HG03521 (cell line): ENCODE measurements around the gene GLUD2.
"Not testable (repeated sequence)": the region's sequence is repeated elsewhere in the genome, so short reads cannot be mapped to it uniquely, and the experiment has no call there.

ENCODE experiments used
- ATAC-seq: cut with Tn5 transposase; IDR thresholded peaks from one replicate; pipeline ENCODE4 v1.9.1; 2021; ENCODE audit warnings: mild to moderate bottlenecking, moderate library complexity; ENCODE audit not compliant: unreplicated experiment

The GLUD2 gene

GRCh38 chrX:121047441-121048419 lies at the start of gene GLUD2:
GLUD2 (plus strand) TSS chrX:121047610; CDS start chrX:121047685, 75 bp downstream.
- ATAC-seq, result peak; percentile 56

- no peak for ATAC-seq
Observed at GRCh38 chrX:120999413-120999812, 48.0 kb upstream of the GLUD2 start.

- ATAC-seq, result no peak
Observed at GRCh38 chrX:121000589-121000988, 46.8 kb upstream of the GLUD2 start.

- ATAC-seq, result no peak
Observed at GRCh38 chrX:121008920-121009319, 38.5 kb upstream of the GLUD2 start.

DNA sequence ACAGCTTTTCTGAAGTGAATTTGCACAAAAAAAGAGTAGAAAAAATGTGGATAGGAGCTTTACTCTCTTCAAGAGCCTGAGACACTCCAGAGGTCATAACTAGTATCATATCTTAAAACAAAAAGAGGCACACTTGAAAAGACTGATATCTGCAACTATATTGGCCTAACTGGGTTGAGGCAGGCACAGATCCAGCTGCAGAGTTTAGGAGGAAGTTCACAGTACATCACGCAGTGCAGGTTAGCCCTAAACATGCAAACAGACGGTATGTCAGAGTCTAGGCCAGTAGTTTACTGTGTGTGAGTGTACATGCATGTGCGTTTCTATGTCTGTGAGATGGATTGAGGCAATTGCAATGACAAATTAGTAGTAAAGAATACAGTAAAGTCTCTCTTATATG lies 37.6 kb upstream of the GLUD2 start:
- no peak for ATAC-seq

- ATAC-seq, result no peak
Observed at GRCh38 chrX:121010218-121010617, 37.2 kb upstream of the GLUD2 start.

- no peak for ATAC-seq
Observed at GRCh38 chrX:121011254-121011653, 36.2 kb upstream of the GLUD2 start.

DNA sequence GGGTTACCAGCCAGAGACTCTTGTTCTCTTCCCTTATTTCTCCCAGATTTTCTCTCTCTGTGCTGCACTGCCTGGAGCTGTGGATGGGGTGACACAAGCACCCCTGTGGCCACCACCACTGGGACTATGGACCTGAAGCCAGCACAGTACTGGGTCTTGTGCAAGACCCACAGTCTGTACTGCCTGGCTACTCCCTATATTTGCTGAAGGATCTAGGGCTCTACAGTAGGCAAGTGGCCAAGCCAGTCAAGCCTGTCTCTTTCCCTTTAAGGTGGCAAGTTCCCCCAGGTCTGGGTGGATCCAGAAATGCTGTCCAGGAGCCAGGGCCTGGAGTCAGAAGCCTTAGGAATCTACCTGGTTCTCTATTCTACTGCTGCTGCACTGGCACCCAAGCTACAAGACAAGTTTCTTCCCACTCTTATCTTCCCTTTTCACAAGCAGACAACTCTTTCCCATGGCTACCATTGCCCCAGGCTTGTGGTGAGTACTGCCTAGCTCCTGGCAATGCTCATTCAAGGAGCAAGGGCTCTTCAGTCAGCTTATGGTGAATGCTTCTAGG lies 33.4 kb upstream of the GLUD2 start:
- ATAC-seq, result no peak

DNA sequence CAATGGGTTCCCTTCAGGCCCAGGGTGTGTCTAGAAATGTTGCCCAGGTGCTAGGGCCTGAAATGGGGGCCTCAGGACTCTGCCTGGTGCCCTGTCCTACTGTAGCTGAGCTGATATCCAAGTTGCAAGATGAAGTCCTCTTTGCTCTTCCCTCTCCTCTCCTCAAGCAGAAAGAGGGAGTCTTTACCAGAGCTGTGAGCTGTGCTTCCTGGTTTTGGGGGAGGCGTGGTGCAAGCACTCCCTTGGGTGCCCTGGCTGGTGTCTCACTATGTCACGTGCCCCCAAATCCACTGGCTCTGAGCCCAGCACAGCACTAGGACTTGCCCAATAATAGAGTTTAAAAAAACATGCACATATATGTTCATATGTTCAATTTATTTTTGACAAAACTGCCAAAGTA lies 32.6 kb upstream of the GLUD2 start:
- ATAC-seq, result no peak

GRCh38 chrX:121028419-121028818 lies 19.0 kb upstream of the GLUD2 start:
- no peak for ATAC-seq

- no peak for ATAC-seq
Observed at GRCh38 chrX:121030083-121030482, 17.3 kb upstream of the GLUD2 start.

DNA sequence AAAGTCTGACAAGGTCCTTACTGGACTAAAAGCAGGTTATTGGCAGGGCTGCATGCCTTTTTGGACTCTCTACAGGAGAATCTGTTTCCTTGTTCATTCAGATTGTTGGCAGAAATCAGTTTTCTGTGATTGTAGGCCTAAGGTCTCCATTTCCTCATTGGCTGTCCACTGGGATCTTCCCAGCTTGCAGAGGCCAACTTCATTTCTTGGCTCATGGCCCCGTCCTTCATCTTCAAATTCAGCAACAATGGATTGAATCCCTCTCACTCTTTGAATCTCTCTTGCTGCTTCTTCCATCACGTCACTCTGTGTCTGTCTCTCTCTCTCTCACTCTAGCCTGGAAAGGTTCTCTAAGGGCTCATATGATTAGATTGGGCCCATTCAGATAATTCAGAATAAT lies 14.9 kb upstream of the GLUD2 start:
- no peak for ATAC-seq

DNA sequence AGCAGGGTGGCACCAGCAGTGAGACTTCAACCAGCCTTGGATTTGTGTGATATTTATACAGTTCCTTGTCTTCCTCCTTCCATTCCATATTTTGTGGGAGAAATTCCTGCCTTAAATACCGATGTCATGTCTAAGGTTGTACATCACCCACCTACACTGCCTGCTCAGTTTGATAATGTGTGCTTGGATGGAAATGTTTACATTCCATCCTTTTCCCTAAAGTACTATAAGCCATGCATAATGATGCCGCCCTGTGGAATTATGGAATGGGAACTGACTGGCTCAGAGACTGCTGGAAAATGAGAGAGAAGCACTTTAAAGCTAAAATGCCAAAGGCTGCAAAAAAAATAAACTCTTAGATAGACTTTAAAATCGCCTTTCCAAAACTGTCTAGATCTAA lies 11.3 kb upstream of the GLUD2 start:
- no peak for ATAC-seq

DNA sequence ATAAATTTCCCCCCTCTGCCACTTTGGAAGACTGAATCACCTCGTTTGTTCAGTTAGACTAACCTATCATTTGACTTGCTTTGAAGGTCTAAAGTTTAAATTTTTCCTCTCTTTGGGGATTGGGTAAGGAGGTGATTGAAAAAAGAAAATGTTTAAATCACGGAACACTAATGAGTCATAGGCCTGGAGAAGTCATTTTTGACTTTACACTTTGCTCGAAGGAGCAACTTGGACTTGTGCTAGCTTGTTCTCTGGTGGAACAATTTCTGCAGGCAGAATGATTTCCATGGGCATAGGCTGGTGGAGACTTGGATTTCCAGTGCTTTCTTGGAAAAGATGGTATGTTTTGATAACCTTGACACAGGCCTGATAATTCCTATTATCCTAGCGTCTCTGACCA lies 10.5 kb upstream of the GLUD2 start:
- ATAC-seq, result no peak

- no peak for ATAC-seq
Observed at GRCh38 chrX:121050781-121051180, 3.4 kb downstream of the GLUD2 start.

DNA sequence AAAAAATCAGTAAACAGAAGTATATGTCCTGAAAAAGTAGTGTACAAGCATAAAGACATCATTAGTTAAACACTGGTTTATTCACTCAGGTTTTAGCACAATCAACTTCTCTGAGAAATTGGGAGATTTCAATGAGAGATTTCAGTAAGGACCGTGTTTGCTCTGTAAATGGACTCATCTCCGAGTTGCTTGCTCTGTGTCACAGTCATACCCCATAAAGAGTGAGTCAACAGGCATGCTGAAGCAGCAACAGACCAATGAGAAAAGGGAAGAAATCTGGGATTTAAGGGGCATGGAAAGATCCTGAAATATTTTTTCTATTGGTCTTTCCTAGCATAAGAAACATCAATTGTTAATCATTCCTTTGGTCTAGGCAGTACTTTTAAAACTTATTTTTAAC lies 4.7 kb downstream of the GLUD2 start:
- ATAC-seq, result no peak

DNA sequence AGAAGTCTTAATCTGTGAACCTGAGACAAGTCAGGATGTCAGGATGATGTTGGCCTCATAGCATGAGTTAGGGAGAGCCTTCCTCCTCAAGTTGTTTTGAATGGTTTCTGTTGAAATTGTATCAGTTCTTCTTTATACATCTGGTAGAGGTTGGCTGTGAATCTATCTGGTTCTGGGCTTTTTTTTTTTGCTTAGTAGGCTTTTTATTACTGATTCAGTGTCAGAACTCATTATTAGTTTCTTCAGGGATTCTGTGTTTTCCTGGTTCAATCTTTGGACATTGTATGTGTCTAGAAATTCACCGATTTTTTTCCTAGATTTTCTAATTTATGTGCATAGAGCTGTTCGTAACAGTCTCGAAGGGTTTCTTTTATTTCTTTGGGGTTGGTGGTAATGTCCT lies 14.9 kb downstream of the GLUD2 start:
- ATAC-seq, result no peak

DNA sequence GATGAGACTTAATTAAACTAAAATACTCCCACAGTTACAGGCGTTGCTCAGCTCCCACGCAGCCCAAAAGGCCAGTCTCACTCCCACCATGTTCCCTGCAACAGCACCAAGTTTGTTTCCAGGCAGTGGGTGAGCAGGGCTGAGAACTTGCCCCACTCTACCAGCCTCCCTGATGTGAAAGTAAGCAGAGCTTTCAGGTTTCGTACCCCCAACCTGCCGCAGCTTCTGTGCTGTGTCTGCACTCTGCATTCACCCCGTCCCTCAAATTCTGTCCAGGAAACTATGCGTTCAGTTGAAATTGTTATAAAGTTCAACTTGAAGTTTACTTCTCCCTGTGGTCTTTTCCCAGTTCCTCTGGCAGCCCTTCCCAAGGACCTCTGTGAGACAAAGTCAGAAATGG lies 17.2 kb downstream of the GLUD2 start:
- no peak for ATAC-seq

DNA sequence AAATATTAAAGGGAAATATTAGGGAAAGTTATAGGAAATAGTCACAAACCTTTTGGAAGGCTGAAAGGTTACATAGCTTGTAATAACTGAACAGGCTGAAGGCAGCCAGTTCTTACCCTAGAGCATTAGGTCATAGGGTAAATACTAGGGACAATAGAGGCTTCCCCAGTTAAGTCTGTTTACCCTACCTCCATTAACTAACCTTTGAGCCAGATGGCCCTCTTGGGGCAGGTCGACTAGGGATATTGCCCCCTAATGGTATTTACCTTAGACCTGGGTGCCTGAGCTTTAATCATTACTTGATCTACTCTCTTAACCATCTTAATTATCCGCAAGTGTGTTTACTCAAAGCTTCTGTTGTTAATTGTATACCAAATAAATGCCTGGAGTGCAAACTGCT lies 36.8 kb downstream of the GLUD2 start:
- not testable (repeated sequence) for ATAC-seq

DNA sequence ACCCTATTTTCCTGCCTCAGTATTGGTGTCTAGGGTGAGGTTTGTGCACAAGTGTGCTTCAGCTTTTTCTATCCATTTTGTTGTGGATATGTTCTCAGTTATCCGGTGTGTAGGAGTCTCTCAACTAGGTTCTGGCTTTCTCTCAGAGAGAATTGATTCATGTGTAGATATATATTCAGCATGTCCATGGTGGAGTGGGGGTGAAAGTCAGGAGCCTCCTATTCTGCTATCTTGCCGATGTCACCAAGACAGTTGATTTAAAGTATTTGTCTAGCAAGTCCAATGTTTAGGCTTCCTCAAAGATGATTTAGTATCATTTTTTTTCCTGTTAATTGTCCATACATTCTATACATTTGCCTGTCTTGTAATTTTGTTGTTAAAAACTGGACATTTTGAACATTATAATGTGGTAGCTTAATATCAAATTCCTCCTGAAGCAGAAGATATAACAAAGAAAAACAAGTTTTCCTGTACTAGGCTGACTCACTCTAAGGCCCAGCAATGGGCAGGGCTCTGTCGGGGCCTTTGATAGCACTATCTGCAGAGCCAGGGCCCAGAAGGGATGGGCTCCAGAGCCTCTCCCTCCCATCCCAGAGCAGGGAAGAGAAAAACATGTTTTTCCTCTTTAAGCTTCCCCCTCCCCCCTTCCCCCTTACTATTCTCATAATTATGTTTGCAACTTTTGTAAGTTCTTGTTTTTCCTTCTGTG lies 37.6 kb downstream of the GLUD2 start:
- no peak for ATAC-seq

DNA sequence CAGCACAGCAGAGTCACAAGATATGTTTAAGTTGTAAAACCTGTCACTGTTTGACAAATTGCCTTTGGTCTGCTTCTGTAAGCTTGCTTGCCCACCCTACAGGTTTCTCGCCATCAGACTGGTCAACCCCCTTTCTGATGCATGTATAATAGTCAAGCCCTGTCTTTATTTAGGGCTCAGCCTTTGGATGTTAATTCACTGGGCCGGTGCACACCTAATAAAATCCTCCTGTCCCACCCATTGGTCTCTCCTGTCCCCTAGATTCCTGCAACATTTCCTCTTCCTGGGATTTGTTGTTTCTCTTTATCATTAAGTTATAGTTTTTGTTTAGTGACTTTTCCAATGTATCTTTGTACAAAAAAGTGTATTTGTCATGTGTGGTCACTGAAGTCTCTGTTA lies 38.2 kb downstream of the GLUD2 start:
- no peak for ATAC-seq

DNA sequence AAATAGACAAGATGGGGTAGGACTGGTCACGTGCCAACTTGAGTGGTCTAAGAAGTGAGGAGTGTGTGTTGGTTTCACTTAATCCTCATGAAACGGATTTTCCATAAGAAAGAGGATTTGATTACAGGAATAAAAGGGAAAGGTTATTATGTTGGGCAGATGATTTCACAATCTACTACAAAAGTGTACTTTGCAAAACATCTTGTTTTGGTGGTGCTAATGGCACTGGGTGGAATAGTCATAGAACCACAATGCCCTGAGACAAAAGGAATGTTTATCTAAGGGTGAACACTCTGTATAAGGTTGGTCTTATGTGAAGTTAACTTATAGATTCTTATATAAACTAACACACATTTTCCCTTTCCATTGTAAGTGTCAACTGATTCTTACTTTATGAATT lies 45.6 kb downstream of the GLUD2 start:
- ATAC-seq, result no peak
